Stimulated activated CD4-positive, alpha-beta T cell treated with anti-CD3 and anti-CD28 coated beads, TNF-alpha, amount 100 ng/mL, for 4 hours (primary cell): ENCODE results near the gene NTN1.
"Not testable (repeated sequence)": the region's sequence is repeated elsewhere in the genome, so short reads cannot be mapped to it uniquely, and the experiment has no call there.

Experiments used
- DNase-seq, 3 experiments: peaks; one replicate each; pipeline ENCODE4 v3.0.0-alpha.2; 2020; ENCODE audit warnings: low read depth in 3 of 3

Gene NTN1

DNA sequence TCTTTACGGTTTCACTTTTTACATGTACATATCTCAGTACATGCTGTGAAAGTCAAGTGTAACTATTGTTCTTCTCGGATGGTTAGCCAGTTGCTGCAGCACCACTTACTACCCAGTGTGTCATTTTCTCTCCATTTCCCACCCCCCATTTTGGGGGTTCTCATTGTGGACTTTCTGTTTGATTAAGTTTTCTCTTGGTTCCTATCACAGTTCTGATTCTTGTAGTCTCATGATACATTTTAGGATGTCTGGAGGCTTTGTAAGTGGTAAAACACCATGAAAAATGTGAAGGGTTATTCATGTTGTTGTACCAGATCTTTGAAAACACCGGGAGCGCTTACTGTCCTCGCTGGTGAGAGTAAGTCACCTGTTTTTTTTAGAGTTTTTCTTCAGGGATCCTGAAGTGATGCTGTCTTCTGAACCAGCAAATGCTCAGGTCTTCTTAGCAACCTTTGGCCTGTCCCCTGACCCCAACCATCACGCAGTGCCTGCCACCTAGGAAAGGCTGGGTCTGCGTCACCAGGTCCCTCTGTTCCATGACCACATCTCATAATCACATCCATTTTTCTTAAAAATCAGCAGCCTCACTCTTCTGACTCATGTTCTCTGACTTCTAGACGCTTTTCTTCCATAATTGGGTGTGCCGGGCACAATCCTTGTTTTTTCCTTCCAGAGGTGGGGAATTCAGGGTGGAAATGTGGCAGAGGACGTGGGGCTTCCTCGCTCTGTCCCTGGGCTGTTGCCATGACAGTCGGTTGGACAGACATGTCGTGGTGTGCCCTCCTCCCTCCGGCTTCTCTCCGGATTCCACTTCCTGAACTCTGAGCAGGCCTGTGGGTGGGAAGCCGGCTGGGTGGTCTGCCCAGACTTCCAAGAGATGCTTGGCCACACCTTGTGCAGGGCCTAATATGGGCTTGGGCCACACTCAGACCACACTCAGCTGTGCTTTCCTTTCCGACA, 102.6 kb downstream of the NTN1 start:
- DNase-seq = no peak

DNA sequence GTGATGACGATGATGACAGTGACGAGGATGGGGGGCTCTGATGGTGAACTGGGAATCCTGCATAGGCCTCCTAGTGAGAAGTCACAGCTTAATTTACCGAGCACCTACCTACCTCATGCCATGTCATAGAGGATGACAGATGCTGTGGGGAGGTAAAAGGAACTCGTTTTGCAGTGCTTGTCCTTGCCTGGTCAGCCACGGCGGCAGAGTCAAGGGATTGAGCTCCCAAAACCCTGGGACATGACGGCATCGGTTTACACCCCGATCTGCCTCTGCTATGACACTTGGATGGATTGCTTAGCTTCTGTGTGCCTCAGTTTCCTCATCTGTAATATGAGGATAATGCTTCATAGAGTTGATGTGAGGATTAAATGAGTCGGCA, 103.2 kb downstream of the NTN1 start:
- DNase-seq = no peak

DNA sequence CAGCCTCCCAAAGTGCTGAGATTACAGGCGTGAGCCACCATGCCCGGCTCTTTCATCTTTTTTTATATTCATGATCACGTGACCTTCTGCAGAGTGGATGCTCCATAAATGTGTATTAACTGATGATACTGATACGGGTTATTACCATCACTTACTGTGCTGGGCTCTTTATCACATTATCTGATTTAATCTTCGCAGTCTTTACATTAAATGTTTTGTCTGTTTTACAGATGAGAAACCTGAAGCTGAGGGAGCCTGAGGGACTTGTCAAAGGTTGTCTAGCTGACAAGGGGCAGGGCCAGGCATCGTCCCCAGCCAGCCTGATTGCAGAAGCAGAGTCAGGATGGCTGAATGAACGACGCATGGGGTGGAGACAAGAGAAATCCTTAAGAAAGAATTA, 104.4 kb downstream of the NTN1 start:
- DNase-seq = no peak

DNA sequence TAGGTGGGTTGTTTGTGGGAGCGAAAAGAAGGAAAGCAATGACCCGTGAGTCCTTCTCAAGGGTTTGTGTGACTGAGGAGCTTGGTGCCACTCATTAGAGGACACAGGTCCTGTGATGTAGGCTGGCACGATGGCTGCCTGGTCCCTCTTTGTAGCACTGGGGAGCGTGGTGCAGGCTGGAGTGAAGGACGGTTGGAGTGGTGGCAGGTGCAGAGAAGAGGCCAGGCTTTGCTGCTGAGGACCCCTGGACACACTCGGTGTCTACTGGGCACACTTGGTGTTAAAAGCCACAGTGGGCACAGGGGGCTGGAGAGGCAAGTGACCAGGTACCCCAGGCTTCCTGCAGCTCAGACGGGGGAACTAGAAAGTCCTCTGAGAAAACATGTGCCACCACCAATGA, 106.0 kb downstream of the NTN1 start:
- DNase-seq = no peak

DNA sequence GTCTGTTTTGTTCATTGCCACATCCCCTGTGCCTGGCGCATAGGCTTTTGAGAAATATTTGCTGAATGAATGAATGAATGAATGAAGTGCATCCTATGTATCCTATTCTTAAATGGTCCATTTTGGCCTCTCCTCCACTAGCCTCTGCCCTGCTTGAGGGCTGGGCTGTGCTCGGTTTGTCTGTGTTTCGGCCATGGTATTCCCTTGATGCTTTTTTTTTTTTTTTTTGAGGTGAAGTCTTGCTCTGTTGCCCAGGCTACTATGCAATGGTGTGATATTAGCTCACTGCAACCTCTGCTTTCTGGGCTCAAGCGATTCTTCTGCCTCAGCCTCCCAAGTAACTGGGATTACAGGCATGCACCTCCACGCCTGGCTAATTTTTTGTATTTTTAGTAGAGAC, 110.1 kb downstream of the NTN1 start:
- no peak for DNase-seq

DNA sequence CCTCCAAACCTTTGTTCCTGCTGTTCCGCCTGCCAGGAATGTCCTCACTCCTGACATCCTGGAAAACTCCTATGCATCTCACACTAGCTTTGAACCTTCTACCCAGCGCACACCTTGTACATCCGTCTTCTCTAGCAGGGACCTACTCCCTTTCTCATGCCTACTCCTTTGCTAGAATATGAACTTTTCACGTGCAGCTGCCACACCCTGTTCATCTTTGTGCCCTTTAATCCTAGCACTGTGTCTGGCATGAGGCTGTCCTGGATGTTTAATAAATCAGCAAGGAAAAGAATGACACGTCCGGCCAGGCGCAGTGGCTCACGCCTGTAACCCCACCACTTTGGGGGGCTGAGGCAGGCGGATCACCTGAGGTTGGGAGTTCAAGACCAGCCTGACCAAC, 111.0 kb downstream of the NTN1 start:
- no peak for DNase-seq

DNA sequence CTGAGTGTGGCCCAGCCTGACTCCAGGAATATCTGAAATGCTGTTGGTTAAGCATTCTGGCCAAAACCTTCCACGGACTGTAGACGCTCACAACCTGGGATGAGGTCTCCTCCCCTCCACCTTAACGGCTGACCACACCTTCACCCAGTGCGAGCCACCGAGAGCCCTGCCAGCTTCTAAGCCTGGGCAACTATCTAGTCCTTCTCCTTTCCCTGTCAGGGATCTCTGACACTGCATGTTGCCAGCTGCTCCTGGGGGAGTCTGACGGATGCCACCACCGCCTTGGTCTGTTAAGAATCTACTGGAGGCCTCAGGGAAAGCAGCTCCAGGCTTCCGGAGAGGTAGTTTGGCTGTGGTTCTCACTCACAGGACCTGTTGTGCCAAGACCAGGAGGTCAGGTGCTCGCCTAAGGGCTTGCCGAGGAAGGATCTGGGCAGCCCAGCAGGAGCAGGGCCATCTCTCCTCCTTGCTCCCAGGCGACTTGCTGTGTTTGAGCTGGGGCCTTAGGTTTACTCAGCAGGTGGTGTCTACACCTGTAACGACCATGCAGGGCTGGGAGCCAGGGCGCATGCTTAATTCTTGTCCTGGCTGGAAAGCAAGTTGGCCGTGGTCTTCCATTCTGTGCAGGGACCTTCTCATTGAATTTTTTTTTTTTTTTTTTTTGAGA, 111.8 kb downstream of the NTN1 start:
- no peak for DNase-seq

DNA sequence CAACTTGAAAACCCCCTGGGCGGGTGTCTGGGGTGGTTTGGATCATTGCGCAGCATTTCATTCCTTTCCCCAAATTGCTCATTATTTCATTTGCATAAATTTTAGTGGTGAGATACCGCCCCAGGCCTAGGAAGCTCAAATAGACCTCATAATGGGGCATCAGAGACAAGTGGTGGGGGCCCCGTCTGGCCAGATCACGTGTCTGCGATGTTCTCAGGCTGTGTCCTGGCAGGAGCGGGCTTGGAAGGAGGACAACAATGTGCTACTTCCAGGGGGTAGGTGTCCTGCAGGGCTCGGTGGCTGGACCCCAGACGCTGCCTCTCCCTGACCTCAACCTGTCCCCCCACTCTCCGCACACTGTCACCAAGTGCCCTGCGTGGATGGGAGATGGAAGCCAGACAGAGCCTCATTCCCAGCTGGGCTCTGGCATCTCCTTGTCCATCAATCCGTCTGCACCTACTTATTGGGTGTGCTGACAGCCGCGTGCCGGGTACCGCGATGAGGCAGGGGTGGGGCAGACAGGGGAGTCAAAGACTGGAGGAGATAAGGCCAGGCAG, 116.9 kb downstream of the NTN1 start:
- no peak for DNase-seq

DNA sequence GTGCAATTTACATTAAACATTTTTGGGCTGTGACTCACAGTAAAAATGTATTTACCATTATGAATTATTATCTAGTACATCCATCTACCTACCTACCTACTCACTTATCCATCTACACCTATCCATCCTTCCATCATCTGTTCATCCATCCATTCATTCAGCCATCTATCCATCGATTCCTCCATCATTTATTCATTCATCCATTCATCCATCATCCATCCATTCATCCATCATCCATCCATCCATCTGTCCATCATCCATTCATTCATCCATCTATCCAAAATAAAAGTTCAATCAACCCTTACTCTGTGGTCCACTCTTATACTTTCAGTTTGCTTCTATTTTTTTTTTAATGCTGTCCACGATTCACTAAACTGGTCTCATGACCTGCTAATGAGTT, 118.4 kb downstream of the NTN1 start:
- no peak for DNase-seq

DNA sequence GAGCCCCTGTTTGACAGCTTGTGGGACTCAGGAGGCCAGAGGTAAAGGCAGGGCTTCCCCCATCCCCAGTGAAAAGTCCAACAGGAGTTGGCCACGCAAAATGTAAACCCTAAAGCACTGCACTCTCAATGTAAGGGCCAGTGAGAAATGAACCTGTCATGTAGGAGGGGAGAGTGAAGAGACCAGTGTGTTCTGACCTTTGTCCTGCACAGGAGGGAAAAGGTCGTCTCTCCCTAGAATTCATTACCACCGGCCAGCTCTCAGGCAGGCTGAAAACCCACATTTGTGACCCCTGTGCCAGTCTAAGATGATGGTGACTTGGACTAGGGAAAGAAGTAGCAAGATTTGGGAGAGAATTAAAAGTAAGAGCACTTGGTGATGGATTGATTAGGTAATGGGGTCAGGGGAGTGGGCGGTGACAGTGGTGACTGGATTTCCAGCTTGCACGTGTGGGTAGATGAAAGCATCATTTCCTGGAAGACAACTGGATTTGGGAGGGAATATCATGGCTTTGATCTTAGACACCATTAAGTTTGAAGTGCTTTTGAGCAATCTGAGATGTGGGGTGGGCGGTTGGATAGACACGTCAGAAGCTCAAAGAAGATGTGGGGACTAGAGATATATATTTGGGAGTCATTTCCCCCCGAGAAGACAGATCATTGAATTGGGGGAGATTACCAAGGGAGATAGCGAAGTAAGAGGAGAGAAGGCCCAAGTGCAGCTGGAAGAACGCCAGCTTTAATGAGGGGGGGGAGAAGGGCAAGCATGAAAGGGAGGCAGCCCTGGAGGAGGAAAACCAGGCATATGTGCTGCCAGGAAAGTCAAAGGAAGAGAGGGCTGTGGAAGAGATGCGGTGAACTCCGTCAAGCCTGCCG, 119.5 kb downstream of the NTN1 start:
- DNase-seq = no peak

DNA sequence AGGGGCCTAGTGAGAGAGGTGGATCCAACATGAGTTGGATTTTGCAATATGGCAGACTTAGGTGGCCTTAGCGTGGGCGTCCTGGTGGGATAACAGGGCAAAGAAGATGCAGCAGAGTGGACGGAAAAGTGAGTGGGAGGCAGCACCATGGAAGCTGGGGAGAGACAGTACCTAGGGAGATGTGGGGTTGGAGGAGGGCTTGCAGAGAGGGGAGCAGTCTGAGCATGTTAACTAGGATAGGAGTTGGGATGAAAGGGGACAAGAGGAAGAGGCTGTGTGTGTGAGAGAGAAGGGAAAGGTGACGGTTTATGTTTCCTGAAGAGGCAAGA, 120.1 kb downstream of the NTN1 start:
- DNase-seq = no peak

DNA sequence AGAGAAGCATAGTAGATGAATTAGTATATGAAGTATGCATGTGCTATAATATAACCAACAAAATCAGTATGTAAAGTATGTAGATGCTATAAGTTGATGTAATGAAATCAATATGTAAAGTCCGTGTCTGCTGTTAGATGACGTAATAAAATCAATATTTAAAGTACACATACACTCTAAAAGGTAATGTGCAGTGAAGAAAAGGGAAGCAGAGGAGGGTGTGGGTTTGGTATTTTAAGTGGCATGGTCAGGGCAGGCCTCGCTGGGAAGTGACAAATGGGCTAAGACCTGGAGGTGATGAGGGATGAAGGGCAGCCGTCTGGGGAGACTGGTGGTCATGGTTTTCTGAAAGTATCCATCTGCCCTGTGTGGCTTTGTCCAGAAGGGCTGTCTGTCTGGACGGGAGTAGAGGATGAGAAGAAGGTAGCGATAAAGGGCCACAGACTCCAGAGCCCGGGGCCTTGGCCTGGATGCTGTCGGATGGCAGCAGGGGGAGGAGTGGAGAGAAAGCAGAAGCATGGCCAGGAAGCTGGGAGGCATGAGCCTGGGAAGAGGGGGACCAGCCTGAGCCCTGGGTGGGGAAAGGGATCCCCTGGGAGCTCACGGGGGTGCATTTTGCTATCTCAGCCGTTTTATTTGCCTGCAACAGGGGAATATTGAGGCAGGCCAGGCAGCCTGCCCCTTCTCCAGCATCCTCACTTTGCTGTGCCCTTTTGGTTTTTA, 121.6 kb downstream of the NTN1 start:
- DNase-seq = no peak

DNA sequence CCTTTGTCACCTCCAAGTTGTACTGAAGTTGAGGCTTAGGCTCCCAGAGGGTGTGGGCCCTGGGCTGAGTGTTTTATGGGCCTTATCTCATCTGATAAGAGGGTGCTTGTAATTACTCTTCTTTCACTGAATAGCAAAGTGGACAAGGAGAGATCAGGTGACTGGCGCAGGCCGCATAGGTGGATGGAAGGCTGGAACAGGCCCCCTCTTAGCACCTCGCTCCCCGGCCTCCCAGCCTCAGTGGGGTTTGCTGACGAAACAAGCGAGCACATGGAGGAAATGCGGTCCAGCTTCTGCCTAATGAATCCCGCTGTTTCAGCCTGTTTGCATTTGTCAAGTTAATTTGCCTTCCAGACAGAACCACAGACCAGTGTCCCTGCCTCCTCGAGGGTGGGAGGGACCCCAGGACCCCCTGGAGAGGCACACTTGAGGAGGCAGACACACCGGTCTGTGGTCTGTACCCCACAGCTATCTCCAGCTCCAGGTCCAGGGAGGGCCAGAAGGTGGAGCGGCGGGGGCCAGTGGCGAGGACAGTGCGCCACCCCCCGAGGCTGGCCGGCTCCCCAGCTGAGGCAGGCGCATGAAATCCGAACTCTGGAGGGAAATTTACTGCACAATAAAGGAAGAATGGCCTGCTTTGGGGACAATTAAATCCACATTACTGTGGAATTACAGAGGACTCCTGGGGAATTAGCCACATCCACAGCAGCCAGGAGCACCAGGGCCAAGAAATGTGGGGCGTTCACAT, 123.4 kb downstream of the NTN1 start:
- no peak for DNase-seq

DNA sequence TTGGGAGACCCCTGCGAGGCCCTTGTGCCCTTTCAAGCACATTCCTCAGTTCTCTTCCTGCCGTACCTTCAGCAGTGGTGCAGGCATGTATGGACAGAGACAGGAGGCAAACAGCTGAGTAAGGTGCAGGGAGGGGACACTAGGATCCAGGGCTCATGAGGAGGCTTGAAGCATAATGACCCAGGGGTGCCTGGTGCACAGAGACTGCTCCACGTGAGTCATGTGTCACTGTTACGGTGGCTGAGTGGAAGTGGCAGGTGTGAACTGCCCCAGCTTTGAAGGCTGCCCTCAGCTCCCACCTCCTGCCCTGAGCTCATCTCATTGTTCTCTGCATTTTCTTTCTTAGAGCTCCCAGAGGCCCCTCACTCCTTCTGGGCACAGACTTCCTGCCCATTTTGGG, 124.8 kb downstream of the NTN1 start:
- DNase-seq = no peak

DNA sequence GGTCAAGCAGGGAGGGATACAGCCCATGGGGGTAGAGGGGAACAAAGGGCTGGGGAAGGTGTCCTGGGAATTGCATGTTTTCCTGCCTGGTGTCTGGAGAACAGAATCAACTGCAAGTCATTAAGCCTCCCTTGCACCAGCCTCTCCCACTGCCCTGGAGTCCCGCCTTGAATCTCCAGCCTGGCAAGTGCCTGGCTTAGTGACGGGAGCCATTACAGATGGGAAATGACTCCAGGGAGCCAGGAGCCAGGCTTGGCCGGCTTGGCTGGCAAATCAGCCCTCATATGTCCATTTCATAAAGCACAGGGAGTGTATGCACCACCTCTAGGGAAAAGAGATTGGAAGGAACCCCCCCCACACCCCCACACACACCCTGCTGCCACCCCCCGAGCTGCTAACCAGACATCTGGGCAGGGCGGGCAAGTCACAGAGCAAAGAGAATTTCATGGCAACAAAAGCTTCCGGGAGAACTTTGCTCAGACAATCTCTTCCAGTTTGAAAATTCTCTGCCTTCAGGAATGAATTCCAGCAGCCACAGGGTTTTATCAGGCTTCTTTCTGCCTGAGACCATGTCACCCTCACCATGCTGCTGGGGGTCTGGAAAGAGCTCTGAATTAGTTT, 127.7 kb downstream of the NTN1 start:
- DNase-seq = no peak

DNA sequence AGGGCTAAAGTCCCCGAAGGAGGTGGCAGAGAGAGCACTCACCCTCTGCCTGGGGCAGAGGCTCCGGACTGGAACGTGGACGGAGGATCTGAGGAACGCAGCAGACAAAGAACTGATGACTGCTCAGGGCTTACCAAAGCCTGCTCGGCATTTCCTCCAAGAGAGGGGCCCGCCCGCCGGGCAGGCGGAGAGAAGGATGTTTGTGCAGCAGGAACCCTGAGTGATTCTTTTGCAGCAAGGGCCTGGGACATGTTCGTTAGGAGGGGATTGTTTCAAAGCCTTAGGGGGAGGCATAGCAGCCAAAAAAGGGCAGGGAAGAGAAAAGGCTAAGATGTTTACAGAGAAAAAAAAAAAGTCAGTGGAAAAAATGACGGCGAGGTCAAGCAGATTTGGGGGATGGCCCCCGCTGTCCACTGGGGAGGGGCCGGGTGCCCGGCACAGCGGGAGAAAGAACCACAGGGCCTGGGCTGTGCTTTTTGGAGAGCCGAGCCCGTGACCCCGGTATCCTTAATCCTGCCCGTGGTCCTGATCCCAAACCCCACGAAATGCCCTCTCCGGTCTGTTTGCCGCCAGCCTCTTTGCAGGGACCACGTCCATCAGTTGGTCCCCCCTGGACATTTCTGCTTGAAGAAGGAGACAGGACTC, 129.3 kb downstream of the NTN1 start:
- DNase-seq = no peak

DNA sequence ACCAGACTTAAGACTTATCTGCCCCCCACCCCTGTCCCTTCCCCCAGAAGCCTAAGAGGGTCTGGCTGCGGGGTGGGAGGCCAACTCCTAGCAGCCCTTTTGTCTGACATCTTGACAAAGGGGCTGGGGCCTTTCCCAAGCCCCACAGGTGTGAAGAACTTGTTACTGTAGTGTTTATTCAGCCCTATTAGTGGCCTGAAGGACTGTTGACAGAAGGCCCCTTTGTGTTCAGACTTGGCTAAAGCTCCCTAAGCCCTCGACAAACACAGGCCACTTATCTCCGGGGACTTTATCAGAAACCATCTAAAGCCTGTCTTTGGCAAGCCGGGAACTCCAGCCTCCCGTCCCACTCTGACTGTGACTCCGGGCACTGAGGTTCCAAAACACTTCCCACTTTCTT, 129.8 kb downstream of the NTN1 start:
- DNase-seq = no peak

DNA sequence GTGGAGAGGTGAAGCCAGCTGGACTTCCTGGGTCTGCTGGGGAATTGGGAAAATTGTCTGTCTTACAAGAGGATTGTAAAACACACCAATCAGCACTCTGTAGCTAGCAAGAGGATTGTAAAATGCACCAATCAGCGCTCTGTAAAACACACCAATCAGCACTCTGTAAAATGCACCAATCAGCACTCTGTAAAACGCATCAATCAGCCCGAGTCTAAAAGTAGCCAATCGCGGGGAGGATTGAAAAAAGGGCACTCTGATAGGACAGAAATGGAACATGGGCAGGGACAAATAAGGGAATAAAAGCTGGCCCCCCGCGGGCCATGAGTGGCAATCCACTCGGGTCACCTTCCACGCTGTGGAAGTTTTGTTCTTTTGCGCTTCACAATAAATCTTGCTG, 130.4 kb downstream of the NTN1 start:
- DNase-seq = not testable (repeated sequence)

DNA sequence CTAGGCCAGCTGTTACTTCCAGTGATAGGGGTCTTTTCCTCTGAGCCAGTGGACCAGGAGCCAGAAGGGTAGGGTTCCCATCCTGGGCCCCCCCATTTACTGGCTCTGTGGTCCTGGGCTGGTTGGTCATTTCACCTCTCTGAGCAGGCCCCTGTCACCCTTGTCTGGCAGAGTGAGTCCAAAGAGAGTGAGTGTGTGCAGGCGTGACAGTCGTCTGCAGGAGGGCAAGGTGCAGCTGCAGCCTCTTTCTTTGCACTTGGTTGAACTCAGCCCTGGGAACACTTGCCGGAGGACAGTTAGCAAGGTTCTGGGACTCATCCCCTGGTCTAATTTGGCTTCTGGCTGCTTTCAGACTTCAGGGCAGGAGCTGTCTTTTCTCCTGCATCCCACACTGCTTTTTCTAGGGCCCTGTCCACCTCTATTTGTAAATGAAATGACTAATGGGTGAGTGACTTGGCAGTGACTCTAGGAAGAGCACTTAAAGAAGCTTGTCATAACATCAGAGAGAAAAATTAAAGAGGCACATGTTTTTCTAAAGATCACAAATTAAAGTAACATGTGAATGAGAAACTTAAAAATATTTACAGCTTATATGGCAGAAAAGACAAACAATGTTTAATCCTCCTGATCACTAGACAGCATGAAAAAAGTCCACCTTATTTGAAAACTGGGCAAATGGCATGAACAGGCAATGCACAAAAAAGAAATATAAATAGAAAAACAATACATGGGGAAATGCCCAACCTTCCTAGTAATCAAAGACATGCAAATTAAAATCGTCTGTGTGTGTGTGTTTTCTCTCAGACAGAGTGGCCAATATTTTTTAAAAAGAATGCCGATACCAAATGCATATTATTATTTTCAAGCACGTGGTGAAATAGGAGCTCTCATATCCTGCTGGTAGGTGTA, 137.5 kb downstream of the NTN1 start:
- no peak for DNase-seq
